ENCODE data around the gene MAGEB16. TPM values are rescaled to one million over a fixed set of nuclear protein-coding genes. Genes with fewer than 3 reads are reported as not detected.

The MAGEB16 gene
- total RNA-seq (2021; ENCODE audit: unreplicated experiment), result not detected
- not detected in 2 replicates for polyA plus RNA-seq (2012)
- Bru-seq, nascent RNA, result not detected
- BruChase-seq, experiment 1, labeled RNA remaining after a 6-hour chase, result not detected
- not detected for BruChase-seq, experiment 2, labeled RNA remaining after a 2-hour chase
- long read RNA-seq, result 0 reads

- no peak within 1 kb of the TSS for H3K9ac ChIP-seq (ENCODE audit: low read length)
- H3K9me3 ChIP-seq (ENCODE audit: control insufficient read depth in 1 of 2, insufficient read depth in 1 of 2, low read depth in 1 of 2, low read length in 2 of 2), result no peaks in the 10 kb centered on the region
- no peak for ATAC-seq
- no peaks in the 10 kb centered on the region for H3K36me3 ChIP-seq (ENCODE audit: control insufficient read depth in 1 of 2, insufficient read depth in 2 of 2, low read length in 2 of 2)
- no peak within 1 kb of the TSS for H3K4me3 ChIP-seq (replicated peaks in 1 of 2; ENCODE audit: low read depth in 1 of 2, low read length in 2 of 2)
- H3K4me1 ChIP-seq (ENCODE audit: control insufficient read depth in 1 of 2, insufficient read depth in 2 of 2, low read length in 2 of 2), result no peaks in the 10 kb centered on the region
- H2AFZ ChIP-seq (ENCODE audit: low read depth, low read length, poor library complexity, severe bottlenecking), result no peak within 1 kb of the TSS
- POLR2A ChIA-PET, result no interaction called here
- no peak within 1 kb of the TSS for H3K27ac ChIP-seq (ENCODE audit: low read depth, low read length)
- no TSS peak for BruUV-seq (replicated peaks)
- no peaks in the 10 kb centered on the region for H3K27me3 ChIP-seq (ENCODE audit: insufficient read depth, low read length)
- H3K9me2 ChIP-seq (ENCODE audit: insufficient read depth), result no peaks in the 10 kb centered on the region
- no peak for DNase-seq (ENCODE audit: low read depth, low spot score)
- intact Hi-C loops (cut with micrococcal nuclease), result no loop called here
- H3K79me2 ChIP-seq (ENCODE audit: insufficient read depth, low read length), result no peaks in the 10 kb centered on the region
- CTCF ChIA-PET, result no interaction called here
- no peaks in the 10 kb centered on the region for H4K20me1 ChIP-seq (ENCODE audit: insufficient read depth)
- RAD21 ChIA-PET (ENCODE audit: low non-redundant PET in 1 of 2, low total read pairs in 2 of 2, uncharacterized antibody in 2 of 2, unreplicated experiment in 2 of 2), result no interaction called here
- H3K4me2 ChIP-seq (ENCODE audit: low read length), result no peak within 1 kb of the TSS
- TF ChIP-seq EZH2phosphoT487 (IDR thresholded peaks at IDR 0.05; ENCODE audit: borderline replicate concordance) (no peak), REST (IDR thresholded peaks at IDR 0.05; ENCODE audit: low read depth) (no peak), POLR2A (IDR thresholded peaks at IDR 0.05; ENCODE audit: borderline replicate concordance, extremely low read depth, insufficient read depth, insufficient read length) (no peak), EZH2 (IDR thresholded peaks at IDR 0.05) (no peak), ELF1 (IDR thresholded peaks at IDR 0.05; ENCODE audit: borderline replicate concordance, low read depth) (no peak), EGR1 (IDR thresholded peaks at IDR 0.05; ENCODE audit: low read depth) (no peak), RAD21 (IDR thresholded peaks at IDR 0.05; ENCODE audit: low read depth) (no peak), ZFX (IDR thresholded peaks at IDR 0.05) (no peak), TCF7L2 (IDR thresholded peaks at IDR 0.05; ENCODE audit: borderline replicate concordance, extremely low read depth, insufficient read depth, insufficient read length) (no peak)
- TF ChIP-seq, protein P1, sequence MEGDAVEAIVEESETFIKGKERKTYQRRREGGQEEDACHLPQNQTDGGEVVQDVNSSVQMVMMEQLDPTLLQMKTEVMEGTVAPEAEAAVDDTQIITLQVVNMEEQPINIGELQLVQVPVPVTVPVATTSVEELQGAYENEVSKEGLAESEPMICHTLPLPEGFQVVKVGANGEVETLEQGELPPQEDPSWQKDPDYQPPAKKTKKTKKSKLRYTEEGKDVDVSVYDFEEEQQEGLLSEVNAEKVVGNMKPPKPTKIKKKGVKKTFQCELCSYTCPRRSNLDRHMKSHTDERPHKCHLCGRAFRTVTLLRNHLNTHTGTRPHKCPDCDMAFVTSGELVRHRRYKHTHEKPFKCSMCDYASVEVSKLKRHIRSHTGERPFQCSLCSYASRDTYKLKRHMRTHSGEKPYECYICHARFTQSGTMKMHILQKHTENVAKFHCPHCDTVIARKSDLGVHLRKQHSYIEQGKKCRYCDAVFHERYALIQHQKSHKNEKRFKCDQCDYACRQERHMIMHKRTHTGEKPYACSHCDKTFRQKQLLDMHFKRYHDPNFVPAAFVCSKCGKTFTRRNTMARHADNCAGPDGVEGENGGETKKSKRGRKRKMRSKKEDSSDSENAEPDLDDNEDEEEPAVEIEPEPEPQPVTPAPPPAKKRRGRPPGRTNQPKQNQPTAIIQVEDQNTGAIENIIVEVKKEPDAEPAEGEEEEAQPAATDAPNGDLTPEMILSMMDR (IDR thresholded peaks at IDR 0.05 in 2 of 3, conservative IDR thresholded peaks at IDR 0.05 in 1 of 3; ENCODE audit: borderline replicate concordance in 1 of 3, insufficient read depth in 1 of 3, low read depth in 2 of 3, low read length in 2 of 3), result no peak
- TF ChIP-seq, protein P2, sequence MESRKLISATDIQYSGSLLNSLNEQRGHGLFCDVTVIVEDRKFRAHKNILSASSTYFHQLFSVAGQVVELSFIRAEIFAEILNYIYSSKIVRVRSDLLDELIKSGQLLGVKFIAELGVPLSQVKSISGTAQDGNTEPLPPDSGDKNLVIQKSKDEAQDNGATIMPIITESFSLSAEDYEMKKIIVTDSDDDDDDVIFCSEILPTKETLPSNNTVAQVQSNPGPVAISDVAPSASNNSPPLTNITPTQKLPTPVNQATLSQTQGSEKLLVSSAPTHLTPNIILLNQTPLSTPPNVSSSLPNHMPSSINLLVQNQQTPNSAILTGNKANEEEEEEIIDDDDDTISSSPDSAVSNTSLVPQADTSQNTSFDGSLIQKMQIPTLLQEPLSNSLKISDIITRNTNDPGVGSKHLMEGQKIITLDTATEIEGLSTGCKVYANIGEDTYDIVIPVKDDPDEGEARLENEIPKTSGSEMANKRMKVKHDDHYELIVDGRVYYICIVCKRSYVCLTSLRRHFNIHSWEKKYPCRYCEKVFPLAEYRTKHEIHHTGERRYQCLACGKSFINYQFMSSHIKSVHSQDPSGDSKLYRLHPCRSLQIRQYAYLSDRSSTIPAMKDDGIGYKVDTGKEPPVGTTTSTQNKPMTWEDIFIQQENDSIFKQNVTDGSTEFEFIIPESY (IDR thresholded peaks at IDR 0.05; ENCODE audit: extremely low read depth, insufficient replicate concordance, low read length), result no peak
Observed at GRCh38 chrX:35798042-35798441, at the start of gene MAGEB16. TSS of gene MAGEB16 (plus strand) at chrX:35798342. CDS start at chrX:35802197, 3,855 bp downstream.

All from HCT116 (cell line).